Activated naive CD8-positive, alpha-beta T cell treated with anti-CD3 and anti-CD28 coated beads for 36 hours (primary cell): ENCODE measurements around the gene LMX1B. TPM values are rescaled to one million over a fixed set of nuclear protein-coding genes. Genes with fewer than 3 reads are reported as not detected.

Experiments used
- DNase-seq: peaks from one replicate; pipeline ENCODE4 v3.0.0; 2021
- H3K27ac Mint-ChIP-seq: one replicate; pipeline ENCODE4 v1.8.0; 2022; ENCODE audit warnings: mild to moderate bottlenecking, moderate library complexity, mixed read lengths
- H3K27me3 Mint-ChIP-seq: one replicate; pipeline ENCODE4 v1.8.0; 2022; ENCODE audit warnings: mild to moderate bottlenecking, mixed read lengths
- H3K36me3 Mint-ChIP-seq: one replicate; pipeline ENCODE4 v1.8.0; 2021; ENCODE audit warnings: mild to moderate bottlenecking, mixed read lengths
- H3K4me1 Mint-ChIP-seq: one replicate; pipeline ENCODE4 v1.8.0; 2021; ENCODE audit warnings: mixed read lengths
- H3K4me3 Mint-ChIP-seq: one replicate; pipeline ENCODE4 v1.8.0; 2022; ENCODE audit warnings: mild to moderate bottlenecking, moderate library complexity, mixed read lengths
- H3K9me3 Mint-ChIP-seq: one replicate; pipeline ENCODE4 v1.8.0; 2022; ENCODE audit warnings: mixed read lengths
- total RNA-seq, 2 experiments: library from RNA; stranded (reverse); gene quantifications; one replicate each; pipeline ENCODE4 v1.2.3, GENCODE V29; 2021

LMX1B gene
- total RNA-seq, 2 experiments from 2014 or later: not detected

GRCh38 chr9:126677188-126678084, 63.7 kb downstream of the LMX1B start:
- no peak for DNase-seq
- H3K27ac Mint-ChIP-seq: no peak overlapping the region

GRCh38 chr9:126678989-126679388, 65.3 kb downstream of the LMX1B start:
- no peak for DNase-seq
- no peaks in the 10 kb centered on the region for H3K9me3 Mint-ChIP-seq
- peaks cover 7% of the 10 kb centered on the region for H3K4me1 Mint-ChIP-seq
- peaks cover 92% of the 10 kb centered on the region for H3K27me3 Mint-ChIP-seq
- H3K27ac Mint-ChIP-seq: no peak overlapping the region
- no peaks in the 10 kb centered on the region for H3K36me3 Mint-ChIP-seq
- no peak overlapping the region for H3K4me3 Mint-ChIP-seq

More at GRCh38 chr9:126677188-126678084, 63.7 kb downstream of the LMX1B start:
- Mint-ChIP-seq H3K4me3 (no peak overlapping the region), H3K27me3 (peaks cover 94% of the 10 kb centered on the region), H3K9me3 (no peaks in the 10 kb centered on the region), H3K4me1 (peaks cover 7% of the 10 kb centered on the region), H3K36me3 (no peaks in the 10 kb centered on the region)

DNA sequence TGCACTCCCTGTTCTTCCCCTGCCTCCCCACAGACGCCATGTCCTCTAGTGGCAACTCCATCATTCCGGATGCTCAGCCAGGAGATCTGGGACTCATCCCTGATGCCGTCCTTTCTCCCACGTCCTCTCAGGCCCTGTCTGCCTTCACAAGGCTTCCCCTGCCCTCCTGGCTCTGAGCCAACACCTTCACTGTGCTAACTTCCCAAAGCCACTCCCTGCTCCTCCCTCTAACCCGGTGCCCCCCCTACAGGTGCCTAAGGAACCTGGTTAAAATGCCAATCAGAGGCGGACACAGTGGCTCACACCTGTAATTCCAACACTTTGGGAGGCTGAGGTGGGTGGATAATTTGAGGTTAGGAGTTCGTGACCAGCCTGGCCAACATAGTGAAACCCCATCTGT, 67.6 kb downstream of the LMX1B start:
- H3K36me3 Mint-ChIP-seq: no peaks in the 10 kb centered on the region
- H3K4me1 Mint-ChIP-seq: peaks cover 3% of the 10 kb centered on the region
- no peak overlapping the region for H3K4me3 Mint-ChIP-seq
- H3K27me3 Mint-ChIP-seq: peaks cover 93% of the 10 kb centered on the region
- H3K27ac Mint-ChIP-seq: no peak overlapping the region
- DNase-seq: no peak
- H3K9me3 Mint-ChIP-seq: no peaks in the 10 kb centered on the region

GRCh38 chr9:126682113-126682810, 68.5 kb downstream of the LMX1B start:
- H3K36me3 Mint-ChIP-seq: no peaks in the 10 kb centered on the region

GRCh38 chr9:126682928-126683697, 69.4 kb downstream of the LMX1B start:
- Mint-ChIP-seq H3K27ac (no peak overlapping the region), H3K4me1 (no peaks in the 10 kb centered on the region), H3K27me3 (peaks cover 89% of the 10 kb centered on the region), H3K9me3 (no peaks in the 10 kb centered on the region), H3K36me3 (no peaks in the 10 kb centered on the region), H3K4me3 (no peak overlapping the region)
- no peak for DNase-seq

More at GRCh38 chr9:126682113-126682810, 68.5 kb downstream of the LMX1B start:
- Mint-ChIP-seq H3K9me3 (no peaks in the 10 kb centered on the region), H3K4me1 (no peaks in the 10 kb centered on the region), H3K27me3 (peaks cover 91% of the 10 kb centered on the region), H3K4me3 (no peak overlapping the region), H3K27ac (no peak overlapping the region)
- no peak for DNase-seq

GRCh38 chr9:126683698-126684044, 69.9 kb downstream of the LMX1B start:
- Mint-ChIP-seq H3K27me3 (peaks cover 84% of the 10 kb centered on the region), H3K36me3 (no peaks in the 10 kb centered on the region), H3K4me3 (no peak overlapping the region), H3K9me3 (no peaks in the 10 kb centered on the region), H3K4me1 (no peaks in the 10 kb centered on the region), H3K27ac (no peak overlapping the region)
- DNase-seq: no peak

GRCh38 chr9:126684345-126684744, 70.6 kb downstream of the LMX1B start:
- Mint-ChIP-seq H3K27me3 (peaks cover 85% of the 10 kb centered on the region), H3K9me3 (no peaks in the 10 kb centered on the region)

GRCh38 chr9:126684965-126685465, 71.3 kb downstream of the LMX1B start:
- Mint-ChIP-seq H3K9me3 (no peaks in the 10 kb centered on the region), H3K4me3 (no peak overlapping the region), H3K27me3 (peaks cover 83% of the 10 kb centered on the region), H3K27ac (no peak overlapping the region), H3K36me3 (no peaks in the 10 kb centered on the region), H3K4me1 (no peaks in the 10 kb centered on the region)
- no peak for DNase-seq

More at GRCh38 chr9:126684345-126684744, 70.6 kb downstream of the LMX1B start:
- no peak overlapping the region for H3K4me3 Mint-ChIP-seq
- no peaks in the 10 kb centered on the region for H3K36me3 Mint-ChIP-seq
- H3K27ac Mint-ChIP-seq: no peak overlapping the region
- no peak for DNase-seq
- no peaks in the 10 kb centered on the region for H3K4me1 Mint-ChIP-seq

DNA sequence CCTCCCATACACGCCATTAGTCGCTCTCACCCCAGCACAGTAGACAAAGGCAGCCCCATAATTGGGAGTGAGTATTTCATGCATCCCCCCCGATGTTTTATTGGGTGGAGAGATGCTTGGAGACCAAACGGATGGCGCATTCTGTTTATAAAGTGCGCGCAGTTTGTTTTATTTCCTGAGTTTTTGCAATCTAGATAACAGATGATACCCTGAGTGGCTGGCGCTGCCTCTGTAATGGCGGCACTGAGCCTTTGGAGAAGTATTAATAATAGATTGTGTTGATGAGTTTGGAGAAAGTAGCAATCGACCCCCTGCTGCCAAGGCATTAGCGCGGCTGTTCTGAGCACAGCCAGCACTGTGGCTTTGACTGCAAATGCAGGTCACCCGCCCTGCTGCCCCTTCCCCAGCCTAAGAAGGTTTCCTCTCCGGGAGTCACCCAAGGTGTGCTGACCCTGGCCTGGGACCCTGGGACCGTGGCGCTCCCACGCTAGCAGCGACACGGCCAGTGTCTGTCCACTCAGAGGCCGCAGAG, 74.3 kb downstream of the LMX1B start:
- no peaks in the 10 kb centered on the region for H3K36me3 Mint-ChIP-seq
- H3K27ac Mint-ChIP-seq: no peak overlapping the region
- H3K4me1 Mint-ChIP-seq: no peaks in the 10 kb centered on the region
- H3K4me3 Mint-ChIP-seq: no peak overlapping the region
- H3K9me3 Mint-ChIP-seq: no peaks in the 10 kb centered on the region
- peaks cover 63% of the 10 kb centered on the region for H3K27me3 Mint-ChIP-seq
- no peak for DNase-seq

DNA sequence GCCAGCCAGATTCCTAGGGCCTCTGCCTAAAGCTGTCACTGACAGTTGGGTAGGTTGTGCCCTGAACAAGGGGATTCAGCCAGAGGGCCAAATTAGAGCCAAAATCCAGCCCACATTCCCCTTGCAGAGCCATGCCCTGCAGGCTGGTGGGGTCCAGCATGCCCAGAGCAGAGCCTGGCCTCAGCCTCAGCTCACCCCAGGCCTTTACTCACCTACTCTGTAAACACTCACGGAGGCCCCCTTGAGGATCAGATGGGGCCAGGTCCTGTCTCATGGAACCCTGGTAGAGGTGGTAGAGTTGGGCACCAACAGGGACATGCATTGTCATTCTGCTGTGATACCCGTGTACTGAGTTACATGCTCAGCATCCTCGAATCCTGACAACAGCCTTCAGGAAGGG, 74.9 kb downstream of the LMX1B start:
- Mint-ChIP-seq H3K36me3 (no peaks in the 10 kb centered on the region), H3K4me1 (no peaks in the 10 kb centered on the region), H3K9me3 (no peaks in the 10 kb centered on the region), H3K27me3 (peaks cover 59% of the 10 kb centered on the region), H3K4me3 (no peak overlapping the region), H3K27ac (no peak overlapping the region)
- DNase-seq: no peak

DNA sequence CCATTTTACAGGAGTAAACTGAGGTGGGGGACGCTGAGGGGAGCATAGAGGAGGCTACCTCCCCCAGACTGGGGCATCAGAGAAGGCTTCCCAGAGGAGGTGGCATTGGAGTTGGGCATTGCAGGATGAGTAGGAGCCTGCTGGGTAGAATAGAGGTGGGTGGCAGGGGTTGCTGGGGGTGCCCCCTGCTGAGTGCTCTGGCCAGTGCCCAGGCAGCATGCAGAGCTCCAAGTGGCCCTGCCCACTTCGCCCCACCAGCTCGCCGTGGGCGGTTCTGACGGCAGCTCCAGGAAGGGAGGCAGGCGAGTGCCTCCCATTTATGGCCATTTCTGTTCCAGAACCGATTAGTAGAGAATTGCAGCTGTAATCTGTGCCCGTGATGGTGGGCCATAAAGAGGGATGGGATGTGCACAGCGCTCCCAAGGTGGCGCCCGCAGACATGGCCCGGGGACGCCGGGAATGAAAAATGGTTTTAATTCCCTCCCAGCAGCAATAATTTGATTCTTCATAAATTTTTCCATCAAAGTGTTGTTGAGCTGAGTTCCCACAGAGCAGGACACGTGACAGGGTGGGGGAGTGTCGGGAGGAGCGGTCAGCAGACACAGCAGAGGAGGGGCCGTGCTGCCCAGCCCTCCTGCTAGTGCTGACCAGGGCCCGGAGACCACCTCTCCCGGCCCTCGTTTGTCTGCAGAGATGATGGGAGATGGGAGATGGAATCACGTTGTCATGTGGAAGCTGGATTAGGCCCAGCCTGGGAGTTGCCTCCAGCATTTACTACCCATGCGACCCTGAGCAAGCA, 75.5 kb downstream of the LMX1B start:
- peaks cover 52% of the 10 kb centered on the region for H3K27me3 Mint-ChIP-seq
- no peak for DNase-seq
- no peaks in the 10 kb centered on the region for H3K4me1 Mint-ChIP-seq
- no peaks in the 10 kb centered on the region for H3K9me3 Mint-ChIP-seq
- no peaks in the 10 kb centered on the region for H3K36me3 Mint-ChIP-seq
- H3K27ac Mint-ChIP-seq: no peak overlapping the region
- H3K4me3 Mint-ChIP-seq: no peak overlapping the region

DNA sequence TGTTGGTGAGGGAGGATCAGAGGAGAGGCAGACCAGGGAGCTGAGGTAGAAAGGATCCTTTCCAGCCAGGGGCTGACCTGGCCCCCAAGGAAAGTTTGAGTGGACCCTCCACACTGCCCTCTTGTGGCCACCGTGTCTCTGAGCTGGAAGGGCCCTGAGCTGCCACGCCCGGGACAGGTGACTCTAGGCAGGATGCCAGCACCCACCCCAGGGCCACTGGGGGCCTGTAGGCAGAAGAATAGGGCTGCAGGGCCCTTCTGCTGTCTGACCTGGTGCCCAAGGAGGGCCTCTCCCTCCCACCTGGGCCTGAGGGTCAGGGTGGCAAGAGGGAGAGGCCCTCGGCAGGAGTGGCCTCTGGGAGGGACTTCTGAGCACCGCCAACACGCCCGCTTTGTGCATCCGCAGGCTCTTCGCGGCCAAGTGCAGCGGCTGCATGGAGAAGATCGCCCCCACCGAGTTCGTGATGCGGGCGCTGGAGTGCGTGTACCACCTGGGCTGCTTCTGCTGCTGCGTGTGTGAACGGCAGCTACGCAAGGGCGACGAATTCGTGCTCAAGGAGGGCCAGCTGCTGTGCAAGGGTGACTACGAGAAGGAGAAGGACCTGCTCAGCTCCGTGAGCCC, 76.8 kb downstream of the LMX1B start:
- no peak overlapping the region for H3K27ac Mint-ChIP-seq
- no peak overlapping the region for H3K4me3 Mint-ChIP-seq
- no peaks in the 10 kb centered on the region for H3K9me3 Mint-ChIP-seq
- peaks cover 39% of the 10 kb centered on the region for H3K27me3 Mint-ChIP-seq
- H3K4me1 Mint-ChIP-seq: no peaks in the 10 kb centered on the region
- H3K36me3 Mint-ChIP-seq: no peaks in the 10 kb centered on the region
- peak; percentile 58 for DNase-seq

DNA sequence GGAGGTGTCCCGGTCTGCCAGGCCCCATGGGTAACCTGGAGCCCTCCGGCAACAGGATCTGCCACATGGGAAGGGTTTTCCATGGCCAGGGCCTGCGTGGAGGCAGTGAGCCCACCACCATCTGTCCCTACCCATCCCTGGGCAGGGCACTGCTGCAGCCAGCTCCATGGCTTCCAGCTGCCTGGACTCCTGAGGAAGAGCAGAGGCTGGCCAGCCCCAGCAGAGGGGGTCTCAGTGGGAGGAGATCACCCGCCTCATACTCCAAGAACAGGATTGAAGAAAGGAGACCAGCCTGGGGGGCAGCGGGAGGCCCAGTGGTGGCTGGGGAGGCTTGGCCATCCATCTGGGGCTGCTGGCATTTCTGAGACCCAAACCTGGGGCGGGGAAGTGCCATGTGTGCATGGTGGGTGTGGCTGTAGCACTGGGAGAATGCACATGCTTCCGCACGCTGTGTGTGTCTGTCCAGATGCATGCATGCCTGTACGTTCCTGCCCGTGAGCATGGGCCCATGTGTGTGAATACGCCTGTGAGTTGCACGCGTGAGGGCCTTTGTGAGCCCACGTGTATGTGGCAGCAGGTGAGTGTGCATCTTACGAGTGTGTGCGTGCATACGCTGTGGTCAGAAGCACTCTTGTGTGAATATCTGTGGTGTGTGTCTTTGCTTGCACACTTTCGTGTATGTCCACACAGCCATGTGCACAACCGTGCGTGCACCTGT, 78.5 kb downstream of the LMX1B start:
- Mint-ChIP-seq H3K4me1 (no peaks in the 10 kb centered on the region), H3K9me3 (no peaks in the 10 kb centered on the region), H3K27me3 (peaks cover 26% of the 10 kb centered on the region), H3K27ac (no peak overlapping the region), H3K4me3 (no peak overlapping the region), H3K36me3 (no peaks in the 10 kb centered on the region)
- DNase-seq: no peak
